SH-SY5Y (cell line): ENCODE measurements around the gene METRNL.

Experiments
- GATA2 ChIP-seq: IDR thresholded peaks from 2 replicates; pipeline ENCODE4 v1.6.1; 2011; ENCODE audit warnings: mild to moderate bottlenecking, low read depth, low read length
- GATA3 ChIP-seq: IDR thresholded peaks from 2 replicates; pipeline ENCODE4 v1.6.1; 2011; ENCODE audit warnings: low read depth, mild to moderate bottlenecking, low read length, moderate library complexity

Gene METRNL

DNA sequence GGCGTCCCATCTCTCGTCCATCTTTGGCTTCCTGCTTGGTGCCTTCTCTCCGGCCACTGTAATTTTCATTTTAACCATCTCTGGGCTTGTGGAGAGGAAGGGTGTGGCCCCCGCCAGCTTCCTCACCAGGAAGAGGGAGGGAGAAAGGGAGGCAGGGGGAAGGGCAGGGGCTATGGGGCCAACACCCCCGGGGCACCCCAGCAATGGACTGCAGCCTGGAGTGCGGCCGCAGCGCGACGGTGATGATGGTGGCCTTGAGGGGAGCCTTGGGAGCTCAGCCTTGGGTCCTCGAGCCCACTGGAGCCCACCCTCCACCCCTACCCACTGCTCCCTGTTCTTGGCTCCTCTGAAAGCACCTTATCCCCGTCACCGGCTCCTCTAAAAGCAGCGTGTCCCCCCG lies 9.5 kb downstream of the METRNL start:
- TF ChIP-seq GATA3 (no peak), GATA2 (no peak)

DNA sequence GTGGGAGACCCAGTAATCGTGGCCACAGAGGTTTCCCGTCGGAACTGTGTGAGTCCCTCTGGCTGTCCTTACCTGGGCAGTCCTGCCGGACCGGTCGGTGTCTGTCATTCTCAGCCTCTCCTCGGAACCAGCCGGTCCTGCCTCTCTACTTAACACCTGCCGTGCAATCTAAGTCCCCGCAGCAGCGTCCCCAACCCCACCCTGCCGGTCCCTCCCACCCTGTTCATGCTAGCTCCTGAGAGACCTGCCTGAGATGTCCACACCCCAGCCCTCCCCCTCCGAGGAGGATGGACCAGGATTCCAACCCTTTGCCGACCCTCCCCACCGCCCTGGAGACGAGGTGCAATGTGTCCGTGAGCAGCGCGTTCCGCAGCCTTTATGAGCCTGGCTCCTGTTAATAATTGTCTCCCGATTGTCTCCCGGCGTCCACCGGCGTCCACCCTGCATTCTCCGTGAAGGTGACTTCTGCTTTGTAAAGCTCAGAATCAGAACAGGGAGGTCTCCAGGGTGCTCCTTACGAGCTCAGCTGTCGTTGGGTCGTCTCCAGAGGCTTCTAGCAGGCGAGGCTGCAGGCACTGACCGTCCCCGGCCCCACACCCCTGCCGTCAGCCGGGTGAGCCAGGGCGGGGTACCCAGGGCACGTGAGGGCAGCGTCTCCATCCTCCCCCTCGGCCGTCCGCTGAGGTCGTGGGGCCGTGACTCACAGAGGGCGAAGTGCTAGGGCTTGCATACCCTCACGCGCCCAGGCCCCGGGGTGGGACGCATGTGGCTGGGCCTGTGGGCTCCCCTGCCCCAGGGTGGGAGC lies 10.1 kb downstream of the METRNL start:
- TF ChIP-seq GATA2 (no peak), GATA3 (no peak)

DNA sequence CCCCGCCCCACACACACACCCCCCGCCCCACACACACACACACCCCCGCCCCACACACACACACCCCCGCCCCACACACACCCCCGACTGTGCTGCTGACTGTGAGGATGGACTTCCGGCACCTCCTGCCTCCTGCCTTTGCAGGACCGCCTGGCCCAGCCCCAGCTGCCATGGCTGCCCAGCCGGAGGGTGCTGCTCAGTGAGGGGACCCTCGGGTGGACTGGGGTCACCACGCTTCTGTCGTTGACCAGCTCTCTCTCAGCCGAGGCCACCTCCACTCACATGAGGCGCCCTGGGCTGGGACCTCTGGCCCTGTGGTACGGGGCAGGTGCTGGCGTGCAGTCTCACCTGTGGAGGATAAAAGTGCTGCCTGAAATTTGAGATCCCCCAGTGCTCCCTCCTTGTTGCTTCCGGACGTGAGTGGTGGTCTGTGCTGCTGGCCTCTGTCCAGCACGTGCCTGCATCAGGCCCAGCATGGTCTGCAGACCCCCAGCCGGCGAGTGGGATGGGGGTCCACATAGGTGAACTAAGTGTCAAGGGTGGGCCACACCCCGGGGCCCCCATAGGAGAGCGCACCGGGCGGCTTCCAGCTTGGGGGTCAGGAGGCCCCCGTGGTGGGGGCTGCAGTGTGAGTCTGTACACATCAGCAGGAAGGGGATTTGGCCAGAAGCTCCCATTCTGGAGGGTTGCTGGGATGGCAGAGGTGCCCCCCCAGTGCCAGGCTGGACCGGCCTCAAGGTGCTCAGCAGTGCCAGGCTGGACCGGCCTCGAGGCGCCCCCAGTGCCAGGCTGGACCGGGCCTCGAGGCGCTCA lies 11.2 kb downstream of the METRNL start:
- TF ChIP-seq GATA3 (no peak), GATA2 (no peak)

DNA sequence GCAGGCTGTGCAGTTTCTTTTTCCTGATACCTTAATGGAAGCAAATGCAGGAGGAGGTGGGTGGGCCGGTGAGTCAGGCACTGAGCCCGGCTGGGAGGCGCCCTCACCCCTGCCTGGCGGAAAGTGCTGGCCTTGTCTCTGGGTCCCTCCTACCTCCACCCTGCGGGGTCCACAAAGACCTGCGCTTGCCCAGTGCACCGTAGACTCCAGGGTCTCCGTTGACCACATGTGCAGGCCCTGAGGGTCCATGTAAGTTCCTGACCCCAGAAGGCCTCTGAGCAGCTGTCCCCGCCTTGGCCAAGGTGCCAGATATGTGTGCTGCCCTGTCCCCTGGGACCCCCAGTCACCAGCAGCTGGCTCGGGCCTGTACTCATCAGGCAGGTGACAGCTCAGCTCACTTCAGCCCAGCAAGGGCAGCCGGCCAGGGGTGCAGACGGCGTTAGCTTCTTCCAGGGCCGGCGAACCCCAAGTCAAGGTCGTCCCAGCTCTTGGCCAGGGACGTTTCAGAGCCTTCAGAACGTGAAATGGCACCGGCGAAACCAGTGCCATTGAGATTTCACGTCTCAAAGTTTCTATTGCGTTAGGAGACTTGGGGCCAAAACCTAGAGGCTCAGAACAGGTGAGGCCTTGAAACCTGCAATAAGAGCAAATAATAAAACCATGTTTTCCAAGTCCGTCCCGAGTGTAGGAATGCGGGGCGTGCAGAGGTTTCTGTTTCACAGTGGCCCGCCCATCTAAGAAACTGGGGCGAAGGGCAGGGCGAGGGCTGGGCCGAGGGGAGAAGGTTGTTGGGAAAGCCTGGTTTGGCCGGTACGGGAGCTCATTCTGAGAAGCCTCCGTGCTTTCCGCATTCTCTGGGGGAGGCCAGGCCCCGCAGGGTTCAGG lies 12.1 kb downstream of the METRNL start:
- no peak for TF ChIP-seq GATA2
- TF ChIP-seq GATA3 = no peak

DNA sequence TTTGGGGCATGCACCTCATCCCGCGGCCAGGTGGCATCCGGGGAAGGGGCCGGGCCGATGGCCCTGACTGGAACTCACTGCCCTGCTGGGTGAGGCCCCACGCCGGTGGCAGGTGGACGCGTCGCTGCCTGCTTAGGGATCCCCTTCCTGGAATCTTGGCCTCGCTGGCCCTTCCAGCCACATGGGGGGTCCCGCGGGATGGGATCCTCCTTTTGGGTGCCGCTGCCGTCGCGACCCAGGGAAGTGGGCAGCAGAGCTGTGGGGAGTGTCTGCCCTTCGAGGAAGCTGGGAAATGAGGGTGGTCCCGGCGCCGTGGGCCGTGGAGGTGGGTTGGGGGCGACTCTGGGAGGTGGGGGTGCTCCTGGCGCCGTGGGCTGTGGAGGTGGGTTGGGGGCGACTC lies 12.8 kb downstream of the METRNL start:
- no peak for TF ChIP-seq GATA3

DNA sequence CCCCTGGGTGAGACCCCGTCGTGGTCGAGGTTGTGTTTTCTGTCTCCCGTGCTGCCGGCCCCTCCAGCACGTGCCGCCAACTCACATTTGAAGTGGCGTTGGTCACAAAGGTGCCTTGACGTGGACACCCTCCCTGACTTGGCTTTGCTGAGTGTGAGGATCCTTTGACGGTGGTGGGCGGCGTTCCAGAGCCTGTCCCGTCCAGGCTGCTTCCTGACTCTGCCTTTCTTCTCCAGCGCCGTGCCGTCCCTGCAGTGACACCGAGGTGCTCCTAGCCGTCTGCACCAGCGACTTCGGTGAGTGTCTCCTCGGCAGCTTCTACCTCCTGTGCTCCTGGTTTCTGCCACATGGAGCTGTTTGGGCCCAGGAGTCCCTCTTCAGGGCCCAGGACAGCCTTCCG lies 13.5 kb downstream of the METRNL start:
- TF ChIP-seq GATA2 (no peak), GATA3 (no peak)

DNA sequence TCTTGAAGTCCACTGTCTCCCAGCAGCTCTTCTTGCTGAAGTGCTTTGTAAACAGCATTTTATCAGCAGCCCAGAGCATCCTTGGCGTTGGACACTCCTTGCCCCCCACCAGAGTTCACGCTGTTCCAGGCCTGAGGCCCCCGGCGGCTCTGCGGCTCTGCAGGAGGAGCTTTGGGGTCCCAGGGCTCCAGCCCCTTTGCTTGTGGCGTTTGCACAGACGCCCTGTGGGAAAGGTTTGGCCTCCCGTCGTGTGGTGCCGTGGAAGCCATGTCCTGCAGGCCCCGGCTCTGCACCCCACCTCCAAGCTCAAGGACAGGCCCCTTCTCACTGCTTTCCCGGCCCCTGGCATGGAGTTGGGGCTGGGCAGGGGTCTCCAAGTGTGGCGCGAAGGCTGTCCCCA lies 14.1 kb downstream of the METRNL start:
- TF ChIP-seq GATA2 (no peak), GATA3 (no peak)

DNA sequence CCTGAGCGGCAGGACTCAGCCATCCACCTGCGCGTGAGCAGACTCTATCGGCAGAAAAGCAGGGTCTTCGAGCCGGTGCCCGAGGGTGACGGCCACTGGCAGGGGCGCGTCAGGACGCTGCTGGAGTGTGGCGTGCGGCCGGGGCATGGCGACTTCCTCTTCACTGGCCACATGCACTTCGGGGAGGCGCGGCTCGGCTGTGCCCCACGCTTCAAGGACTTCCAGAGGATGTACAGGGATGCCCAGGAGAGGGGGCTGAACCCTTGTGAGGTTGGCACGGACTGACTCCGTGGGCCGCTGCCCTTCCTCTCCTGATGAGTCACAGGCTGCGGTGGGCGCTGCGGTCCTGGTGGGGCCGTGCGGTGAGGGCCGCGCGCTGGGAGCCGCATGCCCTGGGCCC lies 14.9 kb downstream of the METRNL start:
- TF ChIP-seq GATA2 (no peak), GATA3 (no peak)

DNA sequence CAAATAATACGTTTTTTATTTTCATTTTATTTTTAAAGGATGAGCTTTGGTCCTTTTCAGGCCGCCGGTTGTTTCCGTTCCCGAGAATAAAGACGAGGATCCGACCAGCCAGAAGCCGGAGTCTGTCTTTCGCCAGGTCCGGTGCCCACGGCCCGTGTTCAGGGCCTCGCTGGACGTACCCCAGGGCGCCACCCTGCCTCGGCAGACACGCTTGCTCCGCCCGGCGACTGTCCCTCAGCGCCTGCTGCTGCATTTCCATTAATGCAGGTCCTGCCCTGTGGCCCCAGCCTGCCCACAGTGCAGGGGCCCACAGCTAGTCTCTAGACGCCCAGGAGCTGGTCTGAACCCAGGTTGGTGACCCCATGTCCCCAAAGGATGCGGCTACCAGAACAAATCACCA lies 15.6 kb downstream of the METRNL start:
- TF ChIP-seq GATA2 = no peak
- no peak for TF ChIP-seq GATA3

DNA sequence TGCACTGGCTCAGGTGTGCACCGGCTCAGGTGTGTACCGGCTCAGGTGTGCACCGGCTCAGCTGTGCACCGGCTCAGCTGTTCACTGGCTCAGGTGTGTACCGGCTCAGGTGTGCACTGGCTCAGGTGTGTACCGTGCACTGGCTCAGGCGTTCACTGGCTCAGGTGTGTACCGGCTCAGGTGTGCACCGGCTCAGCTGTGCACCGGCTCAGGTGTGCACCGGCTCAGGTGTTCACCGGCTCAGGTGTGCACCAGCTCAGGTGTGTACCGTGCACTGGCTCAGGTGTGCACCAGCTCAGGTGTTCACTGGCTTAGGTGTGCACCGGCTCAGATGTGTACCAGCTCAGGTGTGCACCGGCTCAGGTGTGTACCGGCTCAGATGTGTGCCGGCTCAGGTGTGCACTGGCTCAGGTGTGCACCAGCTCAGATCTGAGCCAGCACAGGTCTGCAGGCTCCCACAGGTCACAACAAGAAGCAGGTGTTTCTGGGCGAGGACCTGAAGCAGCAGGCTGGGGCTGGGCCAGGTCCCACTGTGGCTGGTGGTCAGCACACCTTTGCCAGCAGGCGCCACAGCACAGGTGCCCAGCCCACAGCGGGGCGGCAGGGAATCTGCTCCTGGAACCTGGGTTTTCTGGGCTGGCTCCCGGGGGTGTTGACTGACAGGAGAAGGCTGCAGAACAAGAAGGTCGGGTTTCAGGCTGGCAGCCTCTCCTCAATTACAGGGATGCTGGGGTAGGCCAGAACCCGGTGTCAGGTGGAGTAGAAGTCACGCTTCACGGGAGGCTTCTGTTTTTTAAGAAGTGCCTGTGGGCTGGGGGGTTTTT lies 17.2 kb downstream of the METRNL start:
- no peak for TF ChIP-seq GATA2
- TF ChIP-seq GATA3 = no peak

DNA sequence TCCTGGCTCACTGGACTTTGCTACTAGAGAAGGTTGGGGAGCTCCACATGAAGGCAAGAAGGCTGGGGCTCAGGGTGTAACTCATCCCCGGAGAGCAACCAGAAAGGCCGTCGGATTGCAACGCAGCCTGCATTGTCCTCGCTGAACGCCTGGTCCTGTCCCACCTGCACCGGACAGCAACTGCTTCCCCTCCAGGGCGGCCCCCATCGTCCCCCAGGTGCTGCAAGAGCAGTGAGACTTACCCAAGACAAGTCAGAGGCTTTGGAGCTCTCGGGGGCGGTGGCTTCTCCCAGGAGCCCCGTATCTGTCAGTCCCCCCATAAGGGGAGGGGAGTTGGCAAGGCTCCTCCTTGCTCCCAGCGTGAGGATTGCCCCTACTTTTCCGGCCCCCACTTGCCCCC lies 18.4 kb downstream of the METRNL start:
- no peak for TF ChIP-seq GATA3
- no peak for TF ChIP-seq GATA2

DNA sequence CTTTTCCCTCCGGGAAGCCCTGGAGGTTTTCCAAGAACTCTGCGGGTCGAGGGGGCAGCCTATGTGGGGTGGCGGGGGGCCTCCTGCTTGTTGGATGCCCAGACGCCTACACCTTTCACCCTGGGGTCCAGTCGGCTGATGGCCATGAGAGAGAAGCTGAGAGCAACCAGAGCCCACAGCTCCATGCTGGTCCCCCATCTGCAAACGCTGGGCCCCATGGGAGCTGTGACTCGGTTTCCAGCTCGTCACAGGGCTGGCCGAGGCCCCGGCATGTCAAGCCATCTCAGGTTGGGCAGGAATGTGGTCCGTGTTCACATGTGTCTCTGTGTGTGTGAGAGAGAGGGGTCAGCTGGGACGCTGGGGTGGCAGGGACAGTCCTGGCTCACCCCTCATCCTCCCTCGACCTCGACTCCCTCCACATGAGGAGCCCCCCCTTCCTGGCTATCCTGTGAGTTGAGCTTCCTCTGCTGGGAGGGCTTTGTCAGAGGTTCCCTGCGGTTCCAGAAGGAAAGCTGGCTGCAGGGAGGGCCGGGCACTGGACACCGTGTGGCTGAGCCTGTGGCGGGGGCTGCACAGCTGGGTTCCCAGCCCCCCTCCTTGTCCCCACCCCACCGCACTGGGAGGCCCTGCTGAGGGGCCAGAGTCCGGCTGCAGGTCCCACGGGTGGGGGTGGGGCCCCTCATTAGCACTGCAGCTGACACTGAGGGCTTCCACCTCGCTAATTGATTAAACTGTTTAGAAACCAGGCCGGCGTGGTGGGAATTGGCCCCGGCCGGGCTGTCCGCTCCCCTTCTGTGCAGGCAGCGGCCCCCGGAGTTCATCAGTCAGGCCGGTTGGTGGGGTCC lies 19.1 kb downstream of the METRNL start:
- TF ChIP-seq GATA2 (no peak), GATA3 (no peak)

DNA sequence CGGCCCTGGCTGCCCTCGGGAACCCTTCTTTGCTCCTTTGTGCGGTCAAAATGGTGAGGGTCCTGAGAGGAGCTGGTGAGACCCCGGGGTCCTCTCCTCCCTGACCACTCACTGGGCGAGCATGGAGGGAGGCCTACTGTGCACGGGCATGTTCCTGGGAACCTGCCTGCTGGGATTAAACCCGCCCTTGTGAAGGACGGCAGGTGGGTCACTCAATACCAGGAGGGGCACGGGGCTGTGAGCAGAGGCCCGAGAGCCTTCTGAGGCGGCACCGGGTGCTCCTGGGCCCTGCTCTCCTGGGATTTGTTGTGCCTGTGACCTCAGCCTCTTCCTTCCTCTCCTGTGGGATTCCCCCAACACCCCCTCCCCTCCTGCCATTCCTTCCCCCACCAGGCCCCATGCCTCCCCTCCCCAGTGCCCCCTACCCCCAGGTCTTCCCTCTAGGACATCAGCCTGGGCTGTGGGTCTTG lies 19.7 kb downstream of the METRNL start:
- TF ChIP-seq GATA2 (no peak), GATA3 (no peak)

DNA sequence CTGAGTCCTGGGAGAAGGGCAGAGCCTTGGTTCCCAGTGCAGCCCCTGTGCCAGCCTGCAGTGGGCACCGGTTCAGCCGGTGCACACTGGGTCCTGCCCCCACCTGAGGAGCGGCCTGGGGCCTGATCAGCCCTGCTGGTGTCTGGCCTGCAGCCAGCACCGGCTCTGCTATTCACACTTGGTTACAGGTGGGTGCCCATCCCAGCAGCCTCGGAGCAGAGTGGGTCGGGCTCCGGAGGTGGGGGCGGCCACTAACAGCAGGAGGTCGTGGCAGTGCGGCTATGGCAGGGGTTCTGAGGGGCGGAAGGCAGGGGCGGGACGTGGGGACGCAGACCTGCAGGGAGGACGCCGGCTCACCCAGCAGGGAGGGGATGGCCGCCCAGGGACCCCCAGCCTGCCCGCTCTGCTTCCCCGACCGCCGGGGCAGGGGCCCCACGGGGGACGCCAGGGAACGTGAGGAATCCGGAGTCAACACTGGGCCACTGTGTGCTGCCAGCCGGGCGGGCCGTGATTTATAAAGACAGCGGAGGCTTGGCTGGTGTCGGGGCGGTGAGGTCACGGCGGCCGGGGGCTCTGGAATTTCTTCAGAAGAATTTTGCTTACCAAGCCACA lies 20.3 kb downstream of the METRNL start:
- TF ChIP-seq GATA2 (no peak), GATA3 (no peak)
